Vagina (tissue), 2 donors: ENCODE results near the gene HEATR5B. TPM values are rescaled to one million over a fixed set of nuclear protein-coding genes. Genes with fewer than 3 reads are reported as not detected.

Source experiments
- DNase-seq, 2 donors: peaks; one replicate each; pipeline ENCODE4 v3.0.0-alpha.2; 2017; ENCODE audit errors: extremely low spot score in 2 of 2
- H3K27ac ChIP-seq: fragments of 200-600 bp; sonication (generic); one replicate; pipeline ENCODE4 v1.5.1; 2019
- H3K27me3 ChIP-seq: fragments of 200-600 bp; sonication (generic); one replicate; pipeline ENCODE4 v1.5.1; 2019
- H3K36me3 ChIP-seq, 2 donors: fragments of 200-600 bp; sonication (generic); one replicate each; pipeline ENCODE4 v1.5.1; 2017 to 2019
- H3K4me1 ChIP-seq: fragments of 200-600 bp; sonication (generic); one replicate; pipeline ENCODE4 v1.5.1; 2019
- H3K4me3 ChIP-seq, 2 donors: fragments of 200-600 bp; sonication (generic); 1 replicate in 1 of 2; 2 replicates in 1 of 2; pipeline ENCODE4 v1.5.1; 2016 to 2019
- H3K9me3 ChIP-seq: fragments of 200-600 bp; sonication (generic); one replicate; pipeline ENCODE4 v1.5.1; 2019
- POLR2A ChIP-seq, 2 donors: fragments of 450-650 bp; IDR thresholded peaks; one replicate each; pipeline ENCODE4 v1.6.1; 2017; ENCODE audit warnings: antibody characterized with exemption in 2 of 2, mild to moderate bottlenecking in 2 of 2, moderate library complexity in 2 of 2
- POLR2AphosphoS5 ChIP-seq, 2 donors: sonication (generic); formaldehyde crosslinking; IDR thresholded peaks; one replicate each; pipeline ENCODE4 v1.9.0; 2017; ENCODE audit warnings: antibody characterized with exemption in 2 of 2, mild to moderate bottlenecking in 2 of 2, low read depth in 1 of 2; ENCODE audit not compliant: insufficient read depth in 1 of 2
- intact Hi-C: fragments of 100-400 bp; cut with DNase I; formaldehyde crosslinking; loops from one replicate; pipeline ENCODE4 v1.15.1; 2023
- total RNA-seq: library from RNA; depleted of rRNA; stranded (reverse); fragments of >200 nt; gene quantifications from one replicate; pipeline ENCODE4 v1.2.3, GENCODE V29; 2016
- TF ChIP-seq, protein P1 (sequence below), 3 experiments: fragments of 450-650 bp in 2 of 3; fragments of 200-600 bp in 1 of 3; sonication (generic) in 1 of 3; IDR thresholded peaks; one replicate each; pipeline ENCODE4 v1.5.1; 2017 to 2019; ENCODE audit warnings: antibody characterized with exemption in 3 of 3, mild to moderate bottlenecking in 2 of 3, moderate library complexity in 2 of 3

HEATR5B gene
- total RNA-seq, 1 donor from 2014 or later, result 38.3 TPM

DNA sequence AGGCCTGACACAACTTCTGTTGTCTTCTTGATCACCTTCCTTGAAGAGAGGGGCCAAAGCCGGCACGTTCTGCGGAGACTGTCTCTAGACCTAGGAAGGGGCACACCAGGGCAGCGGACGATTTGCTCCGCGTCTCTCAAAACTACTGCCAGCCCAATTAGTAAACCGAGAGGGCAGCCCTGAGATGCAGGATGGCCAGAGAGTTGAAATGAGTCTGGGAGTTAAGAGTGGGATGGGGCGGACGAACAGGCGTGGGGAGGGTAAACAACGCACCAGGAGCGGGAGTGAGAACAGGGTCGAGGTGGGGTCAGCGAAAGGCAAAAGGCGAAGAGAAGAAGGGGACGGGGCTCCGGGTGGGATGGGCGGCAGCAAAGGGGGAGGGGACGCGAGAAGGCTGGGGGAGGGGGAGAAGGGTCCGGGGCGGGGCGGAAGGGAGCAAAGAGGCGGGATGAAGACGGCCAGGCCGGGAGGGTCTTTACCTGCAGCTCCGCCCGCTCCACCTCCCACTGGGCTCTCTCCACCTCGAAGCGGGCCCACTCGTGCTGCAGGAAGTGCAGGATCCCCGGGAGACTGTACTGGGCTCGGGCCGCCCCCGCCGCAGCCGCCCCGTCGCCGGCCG is 118.3 kb downstream of the HEATR5B start:
- peak overlapping the region; percentile 91 for H3K27ac ChIP-seq
- H3K9me3 ChIP-seq, result no peaks in the 10 kb centered on the region
- TF ChIP-seq, protein P1, sequence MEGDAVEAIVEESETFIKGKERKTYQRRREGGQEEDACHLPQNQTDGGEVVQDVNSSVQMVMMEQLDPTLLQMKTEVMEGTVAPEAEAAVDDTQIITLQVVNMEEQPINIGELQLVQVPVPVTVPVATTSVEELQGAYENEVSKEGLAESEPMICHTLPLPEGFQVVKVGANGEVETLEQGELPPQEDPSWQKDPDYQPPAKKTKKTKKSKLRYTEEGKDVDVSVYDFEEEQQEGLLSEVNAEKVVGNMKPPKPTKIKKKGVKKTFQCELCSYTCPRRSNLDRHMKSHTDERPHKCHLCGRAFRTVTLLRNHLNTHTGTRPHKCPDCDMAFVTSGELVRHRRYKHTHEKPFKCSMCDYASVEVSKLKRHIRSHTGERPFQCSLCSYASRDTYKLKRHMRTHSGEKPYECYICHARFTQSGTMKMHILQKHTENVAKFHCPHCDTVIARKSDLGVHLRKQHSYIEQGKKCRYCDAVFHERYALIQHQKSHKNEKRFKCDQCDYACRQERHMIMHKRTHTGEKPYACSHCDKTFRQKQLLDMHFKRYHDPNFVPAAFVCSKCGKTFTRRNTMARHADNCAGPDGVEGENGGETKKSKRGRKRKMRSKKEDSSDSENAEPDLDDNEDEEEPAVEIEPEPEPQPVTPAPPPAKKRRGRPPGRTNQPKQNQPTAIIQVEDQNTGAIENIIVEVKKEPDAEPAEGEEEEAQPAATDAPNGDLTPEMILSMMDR (IDR thresholded peaks at IDR 0.05), result no peak
- TF ChIP-seq POLR2A (IDR thresholded peaks at IDR 0.05), result no peak
- no peak for TF ChIP-seq POLR2AphosphoS5 (IDR thresholded peaks at IDR 0.05; ENCODE audit: insufficient read depth in 1 of 2, low read depth in 1 of 2)
- H3K4me3 ChIP-seq, result peak overlapping the region; percentile 87 to 99
- no peaks in the 10 kb centered on the region for H3K36me3 ChIP-seq
- DNase-seq, result peak in 1 of 2 donors; percentile 88
- no peaks in the 10 kb centered on the region for H3K27me3 ChIP-seq
- intact Hi-C loops, result no loop called here
- peaks cover 44% of the 10 kb centered on the region for H3K4me1 ChIP-seq

- Histone ChIP-seq H3K27me3 (no peaks in the 10 kb centered on the region), H3K4me3 (peak overlapping the region; percentile 87 to 99), H3K9me3 (no peaks in the 10 kb centered on the region), H3K4me1 (peaks cover 44% of the 10 kb centered on the region), H3K27ac (peak overlapping the region; percentile 91), H3K36me3 (no peaks in the 10 kb centered on the region)
- no peak for DNase-seq
- TF ChIP-seq, protein P1 (IDR thresholded peaks at IDR 0.05), result no peak
- TF ChIP-seq POLR2A (IDR thresholded peaks at IDR 0.05) (no peak), POLR2AphosphoS5 (IDR thresholded peaks at IDR 0.05; ENCODE audit: insufficient read depth in 1 of 2, low read depth in 1 of 2) (no peak)
- intact Hi-C loops, result no loop called here
Measured at GRCh38 chr2:36965206-36965605, 119.0 kb downstream of the HEATR5B start.

- Histone ChIP-seq H3K4me3 (peak overlapping the region; percentile 87 to 99), H3K36me3 (no peaks in the 10 kb centered on the region)
Measured at GRCh38 chr2:36964496-36965058, 119.6 kb downstream of the HEATR5B start.

GRCh38 chr2:36963734-36964133 is 120.4 kb downstream of the HEATR5B start:
- intact Hi-C loops, result no loop called here
- no peaks in the 10 kb centered on the region for H3K9me3 ChIP-seq
- H3K27me3 ChIP-seq, result no peaks in the 10 kb centered on the region
- no peak for DNase-seq
- no peak overlapping the region for H3K4me3 ChIP-seq
- no peak for TF ChIP-seq POLR2A (IDR thresholded peaks at IDR 0.05)
- no peak for TF ChIP-seq POLR2AphosphoS5 (IDR thresholded peaks at IDR 0.05; ENCODE audit: insufficient read depth in 1 of 2, low read depth in 1 of 2)
- TF ChIP-seq, protein P1 (IDR thresholded peaks at IDR 0.05), result no peak
- H3K36me3 ChIP-seq, result no peaks in the 10 kb centered on the region
- peaks cover 44% of the 10 kb centered on the region for H3K4me1 ChIP-seq
- no peak overlapping the region for H3K27ac ChIP-seq

More at GRCh38 chr2:36964496-36965058, 119.6 kb downstream of the HEATR5B start:
- H3K9me3 ChIP-seq, result no peaks in the 10 kb centered on the region
- intact Hi-C loops, result no loop called here
- TF ChIP-seq POLR2A (IDR thresholded peaks at IDR 0.05) (no peak), POLR2AphosphoS5 (IDR thresholded peaks at IDR 0.05; ENCODE audit: insufficient read depth in 1 of 2, low read depth in 1 of 2) (no peak)
- TF ChIP-seq, protein P1 (IDR thresholded peaks at IDR 0.05), result no peak
- peaks cover 44% of the 10 kb centered on the region for H3K4me1 ChIP-seq
- DNase-seq, result no peak
- H3K27ac ChIP-seq, result no peak overlapping the region
- H3K27me3 ChIP-seq, result no peaks in the 10 kb centered on the region

GRCh38 chr2:36963106-36963505 is 121.1 kb downstream of the HEATR5B start:
- no peak overlapping the region for H3K4me3 ChIP-seq
- DNase-seq, result no peak
- H3K27ac ChIP-seq, result no peak overlapping the region
- no peaks in the 10 kb centered on the region for H3K9me3 ChIP-seq
- H3K36me3 ChIP-seq, result no peaks in the 10 kb centered on the region
- H3K27me3 ChIP-seq, result no peaks in the 10 kb centered on the region
- peak in 1 of 2 donors; percentile 63 for TF ChIP-seq POLR2AphosphoS5 (IDR thresholded peaks at IDR 0.05; ENCODE audit: insufficient read depth in 1 of 2, low read depth in 1 of 2)
- TF ChIP-seq, protein P1 (IDR thresholded peaks at IDR 0.05), result no peak
- intact Hi-C loops, result no loop called here
- H3K4me1 ChIP-seq, result peaks cover 44% of the 10 kb centered on the region
